Gastrocnemius medialis (tissue), 4 donors: ENCODE measurements around the gene LIMCH1. TPM values are rescaled to one million over a fixed set of nuclear protein-coding genes. Genes with fewer than 3 reads are reported as not detected.

Source experiments
- ATAC-seq, 2 donors: fragments of 150-250 bp; one replicate each; pipeline ENCODE4 v1.9.1; 2016
- DNase-seq, 2 donors: peaks; one replicate each; pipeline ENCODE4 v3.0.0-alpha.2; 2019
- H3K27ac ChIP-seq, 4 donors: fragments of 200-600 bp; sonication (generic); 1 replicate in 1 of 4; 2 replicates in 3 of 4; pipeline ENCODE4 v1.5.1; 2016 to 2018; ENCODE audit warnings: mild to moderate bottlenecking in 2 of 4, moderate library complexity in 1 of 4
- H3K27me3 ChIP-seq, 3 donors: fragments of 200-600 bp; sonication (generic) in 2 of 3; 1 replicate in 1 of 3; 2 replicates in 2 of 3; pipeline versions ENCODE4 v1.5.1 to v1.6.0; 2016 to 2019; ENCODE audit warnings: mild to moderate bottlenecking in 1 of 3, moderate library complexity in 1 of 3
- H3K36me3 ChIP-seq, 2 donors: fragments of 200-600 bp; sonication (generic) in 1 of 2; one replicate each; pipeline ENCODE4 v1.5.1; 2017 to 2018
- H3K4me1 ChIP-seq, 2 donors: fragments of 200-600 bp; sonication (generic) in 1 of 2; one replicate each; pipeline ENCODE4 v1.5.1; 2016 to 2017; ENCODE audit warnings: mild to moderate bottlenecking in 2 of 2
- H3K4me3 ChIP-seq, 4 donors: fragments of 200-600 bp; sonication (generic) in 3 of 4; 1 replicate in 1 of 4; 2 replicates in 3 of 4; pipeline ENCODE4 v1.5.1; 2016 to 2019; ENCODE audit warnings: mild to moderate bottlenecking in 2 of 4
- H3K9me3 ChIP-seq, 3 donors: fragments of 200-600 bp; sonication (generic) in 2 of 3; 1 replicate in 1 of 3; 2 replicates in 2 of 3; pipeline ENCODE4 v1.5.1; 2016 to 2019
- CTCF ChIP-seq, 5 experiments: fragments of 450-650 bp in 3 of 5; fragments of 200-600 bp in 2 of 5; sonication (generic) in 2 of 5; IDR thresholded peaks in 4 of 5; conservative IDR thresholded peaks in 1 of 5; 1 replicate in 4 of 5; 2 replicates in 1 of 5; pipeline ENCODE4 v1.5.1; 2016 to 2019; ENCODE audit warnings: antibody characterized with exemption in 5 of 5, mild to moderate bottlenecking in 3 of 5, moderate library complexity in 3 of 5
- POLR2A ChIP-seq, 2 donors: fragments of 450-650 bp; IDR thresholded peaks; one replicate each; pipeline ENCODE4 v1.6.1; 2017; ENCODE audit warnings: antibody characterized with exemption in 2 of 2, mild to moderate bottlenecking in 2 of 2, moderate library complexity in 2 of 2
- in situ Hi-C, 4 donors: fragments of 200-750 bp; cut with MboI; loops; one replicate each; pipeline versions ENCODE4 v1.15.0 to v1.8.0; 2017; ENCODE audit warnings: low sequenced_read_pairs in 4 of 4
- intact Hi-C: fragments of 100-400 bp; cut with DNase I; formaldehyde crosslinking; loops from one replicate; pipeline ENCODE4 v1.15.1; 2023; ENCODE audit warnings: low total_unique reads
- total RNA-seq, 4 donors: library from RNA; depleted of rRNA; stranded (reverse); fragments of >200 nt; gene quantifications; one replicate each; pipeline versions ENCODE4 v1.1.0 to v1.2.3, GENCODE V29; 2016

The LIMCH1 gene
- total RNA-seq, 4 donors from 2014 or later: 36.2 to 71.4 (median 52.1) TPM

- no peaks in the 10 kb centered on the region for H3K9me3 ChIP-seq
- no peak overlapping the region for H3K4me3 ChIP-seq
- H3K27ac ChIP-seq: no peak overlapping the region
- H3K4me1 ChIP-seq: peaks cover 25 to 34% of the 10 kb centered on the region in 2 donors
- in situ Hi-C loops (no loop called here), intact Hi-C loops (no loop called here)
- ATAC-seq (no peak), DNase-seq (no peak)
- peaks cover 0 to 12% of the 10 kb centered on the region in 2 donors for H3K36me3 ChIP-seq
- no peaks in the 10 kb centered on the region for H3K27me3 ChIP-seq
- TF ChIP-seq CTCF (IDR thresholded peaks at IDR 0.05 in 4 of 5, conservative IDR thresholded peaks at IDR 0.05 in 1 of 5) (no peak), POLR2A (IDR thresholded peaks at IDR 0.05) (no peak)
These were observed 120.2 kb downstream of the LIMCH1 start for GRCh38 chr4:41658163-41658562.

GRCh38 chr4:41660352-41660751, 122.4 kb downstream of the LIMCH1 start:
- H3K4me3 ChIP-seq: no peak overlapping the region
- H3K4me1 ChIP-seq: peaks cover 25 to 26% of the 10 kb centered on the region in 2 donors
- no peaks in the 10 kb centered on the region for H3K27me3 ChIP-seq
- H3K36me3 ChIP-seq: peaks cover 0 to 18% of the 10 kb centered on the region in 2 donors
- intact Hi-C loops: no loop called here
- DNase-seq (no peak), ATAC-seq (no peak)
- H3K9me3 ChIP-seq: no peaks in the 10 kb centered on the region
- in situ Hi-C loops: no loop called here
- H3K27ac ChIP-seq: no peak overlapping the region
- no peak for TF ChIP-seq CTCF (IDR thresholded peaks at IDR 0.05 in 4 of 5, conservative IDR thresholded peaks at IDR 0.05 in 1 of 5)
- TF ChIP-seq POLR2A (IDR thresholded peaks at IDR 0.05): no peak

DNA sequence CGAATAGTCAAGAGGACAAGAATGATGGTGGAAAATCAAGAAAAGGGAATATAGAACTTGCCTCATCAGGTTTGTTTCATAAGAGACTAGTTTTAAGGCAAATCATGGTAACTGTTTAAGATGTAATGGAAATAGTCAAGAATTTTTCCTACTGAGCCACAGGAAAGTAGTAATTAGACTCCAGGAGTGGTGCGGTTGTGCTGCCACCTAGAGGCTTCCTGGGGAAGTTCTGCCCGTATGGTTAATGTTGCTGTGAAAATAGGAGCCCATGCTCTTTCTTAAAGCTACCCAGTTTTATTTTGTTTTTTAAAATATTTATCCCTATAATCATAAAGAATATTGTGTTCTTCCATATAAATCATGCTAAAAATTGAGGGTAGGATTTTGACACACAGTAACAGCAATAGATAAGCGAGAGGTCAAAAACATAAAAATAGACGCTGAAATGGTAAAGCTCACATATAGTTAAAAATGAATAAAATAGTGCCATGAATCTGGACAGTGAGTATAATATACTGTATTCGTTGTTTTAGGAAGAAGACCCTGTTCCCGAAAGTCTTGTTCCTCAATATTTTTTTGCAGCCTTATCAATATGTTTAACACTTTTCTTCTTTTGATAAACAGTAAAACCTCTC, 123.6 kb downstream of the LIMCH1 start:
- Histone ChIP-seq H3K4me1 (peaks cover 14 to 15% of the 10 kb centered on the region in 2 donors), H3K9me3 (no peaks in the 10 kb centered on the region), H3K4me3 (no peak overlapping the region), H3K27ac (no peak overlapping the region), H3K36me3 (peaks cover 0 to 23% of the 10 kb centered on the region in 2 donors), H3K27me3 (no peaks in the 10 kb centered on the region)
- in situ Hi-C loops: no loop called here
- intact Hi-C loops: loop anchor here (1.0 kb wide), 1 partner anchor 380 kb away; no protein-coding TSS in a partner anchor
- ATAC-seq: peak in 1 of 2 donors; percentile 47
- TF ChIP-seq CTCF (IDR thresholded peaks at IDR 0.05 in 4 of 5, conservative IDR thresholded peaks at IDR 0.05 in 1 of 5) (peak; percentile 79 to 97 (median 90)), POLR2A (IDR thresholded peaks at IDR 0.05) (no peak)
- DNase-seq: peak; percentile 6 to 47

GRCh38 chr4:41665636-41666207, 127.8 kb downstream of the LIMCH1 start:
- H3K36me3 ChIP-seq: peaks cover 0 to 38% of the 10 kb centered on the region in 2 donors
- in situ Hi-C loops (loop anchor here in 1 of 4 donors (5.0 kb wide), 1 partner anchor 383 kb away; no protein-coding TSS in a partner anchor), intact Hi-C loops (no loop called here)
- no peaks in the 10 kb centered on the region for H3K27me3 ChIP-seq
- ATAC-seq (no peak), DNase-seq (no peak)
- H3K4me1 ChIP-seq: no peaks in the 10 kb centered on the region
- no peak for TF ChIP-seq CTCF (IDR thresholded peaks at IDR 0.05 in 4 of 5, conservative IDR thresholded peaks at IDR 0.05 in 1 of 5)
- no peak for TF ChIP-seq POLR2A (IDR thresholded peaks at IDR 0.05)
- H3K4me3 ChIP-seq: no peak overlapping the region
- H3K9me3 ChIP-seq: no peaks in the 10 kb centered on the region
- H3K27ac ChIP-seq: no peak overlapping the region
